Stimulated activated naive CD8-positive, alpha-beta T cell treated with anti-CD3 and anti-CD28 coated beads, Interleukin-15, amount 100 ng/mL, for 72 hours (primary cell): ENCODE data around the gene PTMA.
"Not testable (repeated sequence)": the region's sequence is repeated elsewhere in the genome, so short reads cannot be mapped to it uniquely, and the experiment has no call there.

ENCODE experiments used
- ATAC-seq: fragments of 150-1000 bp; cut with Tn5 transposase; 2 replicates; pipeline ENCODE4 v1.10.0; 2021; ENCODE audit warnings: mild to moderate bottlenecking, moderate library complexity
- DNase-seq, 2 donors: peaks; one replicate each; pipeline ENCODE4 v3.0.0; 2021 to 2022
- H3K27ac Mint-ChIP-seq, 2 donors: one replicate each; pipeline ENCODE4 v1.8.0; 2022; ENCODE audit warnings: mild to moderate bottlenecking in 2 of 2, mixed read lengths in 2 of 2, moderate library complexity in 2 of 2
- H3K27me3 Mint-ChIP-seq: one replicate; pipeline ENCODE4 v1.8.0; 2022; ENCODE audit warnings: mixed read lengths
- H3K4me1 Mint-ChIP-seq: one replicate; pipeline ENCODE4 v1.8.0; 2022; ENCODE audit warnings: mild to moderate bottlenecking, mixed read lengths
- H3K4me3 Mint-ChIP-seq, 2 donors: one replicate each; pipeline ENCODE4 v1.8.0; 2022; ENCODE audit warnings: mild to moderate bottlenecking in 2 of 2, mixed read lengths in 2 of 2, moderate library complexity in 1 of 2
- H3K9me3 Mint-ChIP-seq, 2 donors: one replicate each; pipeline ENCODE4 v1.8.0; 2022; ENCODE audit warnings: mixed read lengths in 2 of 2

Gene PTMA

GRCh38 chr2:231707927-231708772 lies at the start of gene PTMA:
Gene PTMA, plus strand, starts transcription at chr2:231708525. Its CDS starts 182 bp downstream, at chr2:231708707.
- Mint-ChIP-seq H3K27ac (peak within 1 kb of the TSS; percentile 100), H3K4me1 (peaks cover 55% of the 10 kb centered on the region)

GRCh38 chr2:231660073-231660472 lies 48.3 kb upstream of the PTMA start:
- not testable (repeated sequence) for H3K27me3 Mint-ChIP-seq, H3K4me3 Mint-ChIP-seq, H3K9me3 Mint-ChIP-seq, DNase-seq, H3K27ac Mint-ChIP-seq, ATAC-seq
- peaks cover 21% of the 10 kb centered on the region for H3K4me1 Mint-ChIP-seq

More at GRCh38 chr2:231707927-231708772, at the start of gene PTMA:
- H3K4me3 Mint-ChIP-seq: peak within 1 kb of the TSS; percentile 97
- ATAC-seq: peak; percentile 78
- no peaks in the 10 kb centered on the region for H3K9me3 Mint-ChIP-seq
- peak; percentile 100 for DNase-seq
- no peaks in the 10 kb centered on the region for H3K27me3 Mint-ChIP-seq

- Mint-ChIP-seq H3K27ac (no peak overlapping the region), H3K4me3 (no peak overlapping the region)
Measured at GRCh38 chr2:231660860-231661259, 47.5 kb upstream of the PTMA start.

DNA sequence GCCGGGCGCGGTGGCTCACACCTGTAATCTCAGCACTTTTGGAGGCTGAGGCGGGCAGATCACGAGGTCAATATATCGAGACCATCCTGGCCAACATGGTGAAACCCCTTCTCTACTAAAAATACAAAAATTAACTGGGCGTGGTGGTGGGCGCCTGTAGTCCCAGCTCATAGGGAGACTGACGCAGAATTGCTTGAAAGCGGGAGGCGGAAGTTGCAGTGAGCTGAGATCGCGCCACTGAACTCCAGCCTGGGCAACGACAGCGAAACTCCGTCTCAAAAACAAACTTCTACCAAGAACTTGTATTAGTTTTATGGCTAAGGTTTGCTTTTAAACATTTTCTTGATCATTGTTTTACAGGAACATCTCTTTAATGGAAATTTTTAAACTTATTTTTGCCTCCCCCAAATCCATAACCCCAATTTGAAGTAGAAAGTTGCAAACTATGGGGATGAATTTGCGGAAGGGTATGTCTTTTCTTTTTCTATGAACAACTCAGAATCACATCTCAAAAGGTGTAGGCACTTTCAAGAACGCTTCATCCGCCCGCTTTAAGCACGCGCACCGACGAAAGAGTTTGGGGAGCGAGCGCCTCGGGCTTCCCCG lies 46.8 kb upstream of the PTMA start:
- H3K27ac Mint-ChIP-seq: peak overlapping the region; percentile 91 to 95
- no peak for ATAC-seq
- no peaks in the 10 kb centered on the region for H3K9me3 Mint-ChIP-seq
- H3K4me1 Mint-ChIP-seq: peaks cover 33% of the 10 kb centered on the region
- H3K27me3 Mint-ChIP-seq: no peaks in the 10 kb centered on the region
- DNase-seq: no peak
- H3K4me3 Mint-ChIP-seq: peak overlapping the region; percentile 79 to 82

More at GRCh38 chr2:231660860-231661259, 47.5 kb upstream of the PTMA start:
- no peak for ATAC-seq
- no peaks in the 10 kb centered on the region for H3K27me3 Mint-ChIP-seq
- DNase-seq: no peak
- H3K4me1 Mint-ChIP-seq: peaks cover 28% of the 10 kb centered on the region
- no peaks in the 10 kb centered on the region for H3K9me3 Mint-ChIP-seq

DNA sequence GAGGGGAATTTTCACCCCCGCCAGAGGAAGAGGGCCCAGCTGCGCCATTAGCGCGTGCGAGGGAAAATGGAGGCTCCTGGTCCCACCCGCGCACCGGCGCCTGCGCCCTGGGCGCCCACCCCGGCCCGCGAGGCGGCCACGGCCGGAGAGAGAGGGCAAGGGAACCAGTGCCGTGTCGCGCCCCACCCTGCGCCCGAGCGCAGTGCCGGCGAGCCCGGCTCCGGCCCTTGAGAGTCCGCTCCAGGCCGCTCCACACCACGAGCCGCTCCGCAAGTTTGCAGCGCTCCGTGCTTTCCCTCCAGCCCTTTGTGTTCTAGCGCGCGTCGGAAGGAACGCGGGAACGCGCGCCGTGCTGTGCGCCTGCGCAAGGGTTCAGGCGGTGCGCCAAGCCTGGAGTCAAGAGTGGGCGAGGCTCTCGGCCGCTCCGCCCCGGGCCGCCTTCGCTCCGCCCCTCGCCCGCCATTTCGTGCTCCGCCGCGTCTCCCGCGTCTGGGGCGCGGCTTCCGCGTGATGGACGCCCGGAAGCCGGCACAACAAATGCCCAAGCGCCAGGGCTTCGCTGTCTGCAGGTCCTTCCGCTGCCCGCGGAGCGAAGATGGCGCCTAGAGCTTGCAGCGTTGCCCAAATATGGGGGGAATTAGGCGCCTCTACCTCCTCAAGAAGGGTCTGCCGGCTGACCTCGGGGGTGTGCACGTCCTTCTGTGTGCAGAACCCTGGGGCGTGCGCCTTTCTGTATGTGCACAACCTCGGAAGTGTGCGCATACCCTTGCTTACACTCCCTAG lies 46.1 kb upstream of the PTMA start:
- Mint-ChIP-seq H3K4me3 (peak overlapping the region; percentile 79 to 82), H3K27me3 (no peaks in the 10 kb centered on the region), H3K9me3 (no peaks in the 10 kb centered on the region), H3K27ac (peak overlapping the region; percentile 91 to 95), H3K4me1 (peaks cover 36% of the 10 kb centered on the region)
- peak; percentile 99 for DNase-seq
- ATAC-seq: peak; percentile 87

DNA sequence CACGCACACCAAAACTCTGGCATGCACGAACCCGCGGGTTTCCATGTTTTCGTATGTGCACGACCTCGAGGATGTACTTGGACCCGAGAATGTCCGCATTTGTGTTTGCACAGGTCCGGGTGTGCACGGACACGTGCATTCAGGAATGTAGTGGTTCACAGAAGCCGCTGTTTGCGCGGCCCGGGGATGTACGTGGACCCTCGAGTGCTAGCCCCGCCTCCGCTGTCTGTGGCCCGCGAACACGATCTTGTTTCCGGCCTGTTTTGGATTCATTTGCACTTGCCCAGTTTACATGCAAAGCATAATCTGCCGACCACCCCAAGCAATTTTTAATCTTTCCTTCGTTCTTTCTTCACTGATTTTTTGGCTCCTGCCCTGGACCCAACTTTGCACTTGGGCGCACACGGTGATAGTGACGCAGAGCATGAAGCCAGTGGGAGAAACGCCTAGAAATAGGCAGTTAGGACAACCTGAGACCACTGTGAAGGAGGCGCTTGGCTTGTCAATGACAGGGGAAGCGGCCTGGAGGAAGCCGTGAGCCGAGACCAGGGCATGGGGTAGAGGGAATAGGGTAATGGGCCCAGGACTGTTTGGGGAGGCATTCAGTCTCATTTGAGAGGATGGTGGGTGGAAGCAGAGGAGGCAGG lies 45.4 kb upstream of the PTMA start:
- Mint-ChIP-seq H3K9me3 (no peaks in the 10 kb centered on the region), H3K27me3 (no peaks in the 10 kb centered on the region), H3K4me1 (peaks cover 36% of the 10 kb centered on the region), H3K4me3 (peak overlapping the region; percentile 79 to 82), H3K27ac (peak overlapping the region; percentile 73 to 91)
- ATAC-seq (no peak), DNase-seq (no peak)

GRCh38 chr2:231663458-231664212 lies 44.7 kb upstream of the PTMA start:
- no peaks in the 10 kb centered on the region for H3K9me3 Mint-ChIP-seq
- no peak for ATAC-seq
- no peak for DNase-seq
- peak overlapping the region in 1 of 2 donors; percentile 4 for H3K27ac Mint-ChIP-seq
- no peaks in the 10 kb centered on the region for H3K27me3 Mint-ChIP-seq
- H3K4me1 Mint-ChIP-seq: peaks cover 36% of the 10 kb centered on the region
- H3K4me3 Mint-ChIP-seq: peak overlapping the region; percentile 9 to 79

DNA sequence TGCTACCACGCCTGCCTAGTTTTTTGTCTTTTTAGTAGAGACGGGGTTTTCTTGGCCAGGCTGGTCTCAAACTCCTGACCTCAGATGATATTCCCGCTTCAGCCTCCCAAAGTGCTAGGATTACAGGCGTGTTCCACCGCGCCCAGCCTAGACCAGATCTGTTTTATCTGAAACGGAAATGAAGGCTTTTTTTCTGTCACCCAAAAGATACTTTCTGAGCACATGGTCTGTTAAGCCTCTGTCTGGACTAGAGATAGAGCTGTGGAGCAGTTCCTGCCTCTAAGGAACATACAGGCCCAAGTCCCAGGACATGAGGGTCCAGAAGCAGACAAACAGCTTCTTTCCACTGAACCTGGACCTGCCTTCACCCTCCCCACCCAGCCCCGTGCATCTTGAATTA lies 43.6 kb upstream of the PTMA start:
- H3K4me1 Mint-ChIP-seq: peaks cover 36% of the 10 kb centered on the region
- H3K27ac Mint-ChIP-seq: no peak overlapping the region
- DNase-seq (no peak), ATAC-seq (no peak)
- no peaks in the 10 kb centered on the region for H3K27me3 Mint-ChIP-seq
- no peak overlapping the region for H3K4me3 Mint-ChIP-seq
- no peaks in the 10 kb centered on the region for H3K9me3 Mint-ChIP-seq

DNA sequence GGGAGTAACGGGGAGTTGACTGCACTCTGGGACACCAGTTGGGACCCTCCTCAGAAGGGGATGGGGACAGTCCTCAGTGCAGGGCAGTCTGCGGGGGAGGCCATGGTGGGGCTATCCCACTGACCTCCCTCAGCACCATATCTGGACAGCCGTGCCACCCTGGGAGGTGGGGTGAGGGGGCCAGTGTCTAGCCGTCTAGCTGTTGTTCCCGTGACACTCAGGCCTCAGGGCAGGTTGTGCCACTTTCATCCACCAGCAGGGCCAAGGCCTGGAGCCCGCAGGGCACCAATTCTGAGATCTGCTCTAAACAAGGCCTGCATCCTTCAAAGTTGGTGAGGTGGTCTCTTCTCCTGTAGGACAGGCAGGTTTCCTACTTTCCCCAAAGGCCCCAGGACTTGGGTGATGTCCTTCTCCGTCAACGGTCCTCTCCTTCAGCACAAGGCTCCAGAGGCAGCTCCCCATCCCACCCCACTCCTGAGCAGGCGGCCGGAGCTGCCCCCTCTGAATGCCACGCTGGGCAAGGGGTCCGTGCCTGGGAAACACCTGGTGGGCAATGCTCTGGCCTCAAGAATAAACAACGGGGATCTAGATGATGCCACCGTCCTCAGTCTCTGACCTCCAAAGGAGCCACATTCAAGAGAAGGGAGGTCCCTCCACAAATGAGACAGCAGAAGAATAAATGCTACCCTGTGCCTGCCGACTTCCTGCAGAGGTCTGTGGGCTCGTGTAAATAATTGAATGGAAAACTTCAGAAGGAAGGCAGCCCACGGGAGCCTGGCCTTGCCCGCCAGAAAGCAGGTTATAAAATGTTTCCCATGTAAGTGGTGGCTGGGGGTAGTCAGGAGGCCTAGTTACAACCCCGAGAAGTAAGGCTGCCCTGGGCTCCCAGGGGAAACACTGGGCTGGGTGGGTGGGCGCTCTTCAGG lies 42.8 kb upstream of the PTMA start:
- Mint-ChIP-seq H3K9me3 (no peaks in the 10 kb centered on the region), H3K4me3 (no peak overlapping the region), H3K27ac (peak overlapping the region; percentile 62 to 82), H3K27me3 (no peaks in the 10 kb centered on the region), H3K4me1 (peaks cover 37% of the 10 kb centered on the region)
- ATAC-seq (no peak), DNase-seq (no peak)

GRCh38 chr2:231666171-231667095 lies 41.9 kb upstream of the PTMA start:
- no peaks in the 10 kb centered on the region for H3K27me3 Mint-ChIP-seq
- H3K27ac Mint-ChIP-seq: peak overlapping the region in 1 of 2 donors; percentile 12
- H3K4me3 Mint-ChIP-seq: peak overlapping the region in 1 of 2 donors; percentile 33
- ATAC-seq (no peak), DNase-seq (no peak)
- no peaks in the 10 kb centered on the region for H3K9me3 Mint-ChIP-seq
- peaks cover 41% of the 10 kb centered on the region for H3K4me1 Mint-ChIP-seq

DNA sequence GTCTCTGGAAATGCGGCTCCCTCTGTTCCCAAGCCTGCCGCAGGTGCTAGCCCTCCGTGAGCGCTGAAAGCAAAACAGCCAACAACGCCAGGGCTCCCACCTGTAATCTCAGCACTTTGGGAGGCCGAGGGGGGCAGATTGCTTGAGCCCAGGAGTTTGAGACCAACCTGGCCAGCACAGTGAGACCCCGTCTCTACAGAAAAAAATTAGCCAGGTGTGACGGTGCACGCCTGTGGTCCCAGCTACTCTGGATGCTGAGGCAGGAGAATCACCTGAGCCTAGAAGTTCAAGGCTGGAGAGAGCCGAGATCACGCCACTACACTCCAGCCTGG lies 41.3 kb upstream of the PTMA start:
- Mint-ChIP-seq H3K27me3 (no peaks in the 10 kb centered on the region), H3K27ac (no peak overlapping the region), H3K9me3 (no peaks in the 10 kb centered on the region), H3K4me3 (no peak overlapping the region), H3K4me1 (peaks cover 39% of the 10 kb centered on the region)
- DNase-seq (no peak), ATAC-seq (no peak)

DNA sequence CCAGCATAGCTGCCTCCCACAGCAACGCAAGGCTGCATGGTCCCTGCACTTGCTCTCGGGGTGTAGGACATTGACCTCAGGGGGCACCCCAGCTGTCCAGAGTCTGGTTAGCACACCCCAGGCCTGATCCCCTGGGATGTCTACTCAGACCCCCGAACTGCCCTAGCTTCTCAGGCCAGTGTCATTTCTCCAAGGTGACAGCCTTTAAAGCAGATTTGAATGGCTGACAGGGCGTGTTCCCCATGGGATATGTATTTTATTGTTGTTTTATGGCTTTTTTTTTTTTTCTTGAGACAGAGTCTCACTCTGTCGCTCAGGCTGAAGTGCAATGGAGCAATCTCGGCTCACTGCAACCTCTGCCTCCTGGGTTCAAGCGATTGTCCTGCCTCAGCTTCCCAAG lies 40.8 kb upstream of the PTMA start:
- H3K4me1 Mint-ChIP-seq: peaks cover 40% of the 10 kb centered on the region
- no peaks in the 10 kb centered on the region for H3K27me3 Mint-ChIP-seq
- peak overlapping the region in 1 of 2 donors; percentile 19 for H3K27ac Mint-ChIP-seq
- ATAC-seq: no peak
- H3K9me3 Mint-ChIP-seq: no peaks in the 10 kb centered on the region
- DNase-seq: no peak
- H3K4me3 Mint-ChIP-seq: no peak overlapping the region

GRCh38 chr2:231668981-231669380 lies 39.3 kb upstream of the PTMA start:
- H3K27ac Mint-ChIP-seq: peak overlapping the region in 1 of 2 donors; percentile 44
- no peak overlapping the region for H3K4me3 Mint-ChIP-seq
- ATAC-seq (no peak), DNase-seq (no peak)
- no peaks in the 10 kb centered on the region for H3K9me3 Mint-ChIP-seq
- H3K4me1 Mint-ChIP-seq: peaks cover 42% of the 10 kb centered on the region
- no peaks in the 10 kb centered on the region for H3K27me3 Mint-ChIP-seq
